NCI-H345 treated with DMSO at 0.1 percent for 48 hours (cell line): ENCODE data around the gene HOXD9.
A peak's percentile ranks its signal among the peaks of the same experiment; 100 is the strongest.

Experiments used
- DNase-seq: peaks from one replicate; lab custom pipeline; 2025; ENCODE audit not compliant: unreplicated experiment; lab: John Stamatoyannopoulos, UW

HOXD9 gene

GRCh38 chr2:176110415-176111308 lies 11.9 kb upstream of the HOXD9 start:
- no peak for DNase-seq

GRCh38 chr2:176111309-176111663 lies 11.2 kb upstream of the HOXD9 start:
- no peak for DNase-seq

- DNase-seq, result no peak
These were observed 10.6 kb upstream of the HOXD9 start for GRCh38 chr2:176111846-176112374.

- DNase-seq, result no peak
These were observed 9.9 kb upstream of the HOXD9 start for GRCh38 chr2:176112375-176113302.

GRCh38 chr2:176114120-176114929 lies 8.2 kb upstream of the HOXD9 start:
- DNase-seq, result peak; percentile 70

- no peak for DNase-seq
These were observed 7.4 kb upstream of the HOXD9 start for GRCh38 chr2:176114930-176115625.

- no peak for DNase-seq
These were observed 6.4 kb upstream of the HOXD9 start, which contains the start of gene HOXD10 for GRCh38 chr2:176115883-176116813. HOXD10 (plus strand) TSS chr2:176116778; CDS start chr2:176116834, 56 bp downstream.

GRCh38 chr2:176117162-176117822 lies 5.2 kb upstream of the HOXD9 start:
- no peak for DNase-seq

GRCh38 chr2:176117823-176118371 lies 4.6 kb upstream of the HOXD9 start:
- no peak for DNase-seq

- DNase-seq, result no peak
These were observed 3.7 kb upstream of the HOXD9 start for GRCh38 chr2:176118601-176119339.

- no peak for DNase-seq
These were observed 1.9 kb upstream of the HOXD9 start for GRCh38 chr2:176120364-176121189.

- DNase-seq, result no peak
These were observed 1.1 kb upstream of the HOXD9 start for GRCh38 chr2:176121190-176122051.

- no peak for DNase-seq
These were observed 352 bp upstream of the HOXD9 start for GRCh38 chr2:176122052-176122682.

GRCh38 chr2:176123411-176124109 lies 1.0 kb downstream of the HOXD9 start:
- DNase-seq, result no peak
